Activated CD4-positive, alpha-beta T cell treated with anti-CD3 and anti-CD28 coated beads for 4 hours (primary cell): ENCODE data around the gene AEBP1.

Experiments
- DNase-seq, 2 donors: peaks; one replicate each; pipeline ENCODE4 v3.0.0-alpha.2; 2020

The AEBP1 gene

DNA sequence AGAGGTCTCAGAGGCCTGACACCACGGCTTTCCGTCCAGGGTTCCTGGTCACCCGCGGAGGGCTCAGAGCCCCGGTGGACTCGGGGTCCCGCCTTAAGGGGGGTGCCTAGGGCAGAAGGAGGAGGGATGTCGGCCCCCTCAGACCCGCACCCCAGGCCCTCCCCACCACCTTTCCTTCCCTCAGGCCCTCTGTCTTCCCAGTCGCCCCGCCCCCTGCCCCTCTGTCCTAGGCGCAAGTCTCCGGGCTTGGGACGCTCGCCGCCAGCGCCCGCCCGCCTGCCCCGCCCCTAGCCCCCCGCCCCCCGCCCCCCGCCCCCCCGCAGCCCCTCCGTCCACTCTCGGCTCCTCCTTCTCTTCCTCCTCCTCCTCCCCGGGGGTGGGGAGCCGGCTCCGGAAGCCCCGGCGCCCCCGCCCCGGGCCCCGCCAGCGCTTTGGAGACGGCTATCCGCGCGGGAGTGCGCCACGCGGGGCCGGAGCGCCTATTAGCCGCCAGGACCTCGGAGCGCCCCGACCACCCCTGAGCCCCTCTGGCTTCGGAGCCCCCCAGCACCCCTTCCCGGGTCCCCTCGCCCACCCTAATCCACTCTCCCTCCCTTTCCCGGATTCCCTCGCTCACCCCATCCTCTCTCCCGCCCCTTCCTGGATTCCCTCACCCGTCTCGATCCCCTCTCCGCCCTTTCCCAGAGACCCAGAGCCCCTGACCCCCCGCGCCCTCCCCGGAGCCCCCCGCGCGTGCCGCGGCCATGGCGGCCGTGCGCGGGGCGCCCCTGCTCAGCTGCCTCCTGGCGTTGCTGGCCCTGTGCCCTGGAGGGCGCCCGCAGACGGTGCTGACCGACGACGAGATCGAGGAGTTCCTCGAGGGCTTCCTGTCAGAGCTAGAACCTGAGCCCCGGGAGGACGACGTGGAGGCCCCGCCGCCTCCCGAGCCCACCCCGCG is at the start of gene AEBP1:
TSS of gene AEBP1 (plus strand) at position 423 of the 937 bp plus-strand sequence. CDS start at position 744, 321 bp downstream.
- DNase-seq = peak in 1 of 2 donors; percentile 46

DNA sequence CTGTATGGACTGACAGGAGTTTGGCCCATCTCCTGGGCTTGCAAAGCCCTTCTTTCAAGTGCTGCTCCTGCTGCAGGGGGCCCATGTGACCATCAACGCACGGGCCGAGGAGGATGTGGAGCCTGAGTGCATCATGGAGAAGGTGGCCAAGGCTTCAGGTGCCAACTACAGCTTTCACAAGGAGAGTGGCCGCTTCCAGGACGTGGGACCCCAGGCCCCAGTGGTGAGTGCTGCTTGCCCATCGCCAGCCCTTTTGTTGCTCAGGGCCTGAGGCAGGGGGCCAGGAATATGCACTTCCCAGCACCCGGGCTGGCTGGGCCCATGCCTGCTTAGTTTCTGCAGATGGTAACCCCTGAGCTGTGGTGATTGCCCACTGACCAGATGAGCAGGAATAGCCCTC is 47.5 kb upstream of the AEBP1 start:
- DNase-seq = no peak

DNA sequence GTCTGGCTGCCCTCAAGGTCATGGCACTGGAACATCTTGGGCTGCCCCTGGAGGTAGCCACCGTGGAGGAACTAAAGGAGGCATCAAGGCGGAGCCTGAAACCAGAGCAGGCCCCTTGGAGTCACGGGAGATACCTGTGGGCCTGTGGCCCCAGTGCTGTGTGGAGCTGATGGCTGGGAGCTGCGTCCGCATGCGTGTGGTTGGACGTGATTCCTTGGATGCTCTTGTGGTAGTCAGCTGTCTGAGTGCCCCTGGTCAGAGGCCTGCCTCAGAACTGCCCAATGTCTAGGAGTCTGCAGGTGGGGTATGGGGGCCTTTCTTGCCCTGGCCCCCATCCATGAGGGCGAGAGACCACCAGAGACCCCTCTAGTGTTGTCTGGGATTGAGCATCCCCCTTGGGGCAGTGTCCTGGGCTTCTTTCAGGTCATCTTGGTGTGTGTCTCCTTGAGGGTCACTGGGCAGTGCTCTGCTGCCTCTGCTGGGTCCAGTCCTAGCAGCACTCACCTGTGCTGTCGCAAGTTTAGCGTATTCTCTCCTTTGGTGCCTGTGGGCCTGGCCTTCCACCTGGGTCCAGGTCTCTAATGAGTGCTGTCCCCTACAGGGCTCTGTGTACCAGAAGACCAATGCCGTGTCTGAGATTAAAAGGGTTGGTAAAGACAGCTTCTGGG is 46.8 kb upstream of the AEBP1 start:
- DNase-seq = no peak

DNA sequence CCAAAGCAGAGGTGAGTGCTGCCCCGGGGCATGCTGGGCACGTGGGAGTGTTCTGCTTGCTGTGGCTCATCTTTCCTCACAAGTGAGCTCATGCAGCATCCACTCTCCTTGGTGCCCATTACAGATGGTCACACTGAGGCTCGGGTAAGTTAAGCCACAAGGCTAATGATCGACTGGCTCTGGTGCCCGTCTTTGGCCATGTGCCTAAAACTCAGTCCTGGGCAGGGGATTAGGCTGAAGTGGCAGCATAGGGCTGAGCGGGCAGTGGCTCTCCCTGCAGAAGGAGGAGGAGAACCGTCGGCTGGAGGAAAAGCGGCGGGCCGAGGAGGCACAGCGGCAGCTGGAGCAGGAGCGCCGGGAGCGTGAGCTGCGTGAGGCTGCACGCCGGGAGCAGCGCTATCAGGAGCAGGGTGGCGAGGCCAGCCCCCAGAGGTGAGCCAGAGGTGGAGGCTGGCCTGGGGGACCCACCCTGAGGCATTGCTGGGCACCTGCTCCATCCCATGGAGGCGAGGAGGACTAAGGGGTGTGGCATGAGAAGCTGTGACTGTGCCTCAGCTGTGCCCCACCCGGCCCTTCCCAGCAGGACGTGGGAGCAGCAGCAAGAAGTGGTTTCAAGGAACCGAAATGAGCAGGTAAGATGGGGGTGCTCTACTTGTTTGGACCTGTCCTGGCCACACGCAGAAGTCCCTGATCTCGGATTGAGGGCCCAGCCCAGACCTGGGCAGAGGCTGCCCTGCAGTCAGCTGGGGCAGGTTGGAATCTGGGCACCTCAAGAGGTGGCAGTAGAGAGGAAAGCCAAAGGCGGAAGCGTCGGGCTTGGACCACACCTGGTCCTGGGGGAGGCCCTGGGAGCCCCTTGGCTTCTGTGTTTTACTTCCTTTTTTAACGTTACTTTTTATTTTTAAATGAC is 46.0 kb upstream of the AEBP1 start:
- no peak for DNase-seq

DNA sequence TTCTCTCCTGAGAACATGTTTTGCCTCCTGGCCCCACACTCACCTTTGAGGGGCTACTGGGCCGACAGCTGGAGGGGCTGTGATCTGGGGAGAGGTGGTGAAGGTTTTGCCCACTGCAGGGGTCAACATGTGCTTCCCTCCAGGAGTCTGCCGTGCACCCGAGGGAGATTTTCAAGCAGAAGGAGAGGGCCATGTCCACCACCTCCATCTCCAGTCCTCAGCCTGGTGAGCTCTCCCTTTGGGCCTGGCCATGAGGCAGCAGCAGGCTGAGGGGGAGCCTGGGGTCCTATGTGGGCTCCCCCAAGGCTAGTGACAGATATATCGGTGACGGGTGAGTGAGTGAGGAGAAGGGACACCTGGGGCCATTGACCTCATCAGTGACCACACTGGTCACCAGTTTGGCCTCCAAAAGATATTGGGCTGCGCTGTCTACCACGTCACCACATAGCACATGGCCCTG is 45.4 kb upstream of the AEBP1 start:
- DNase-seq = no peak

- no peak for DNase-seq
These were observed 44.7 kb upstream of the AEBP1 start for GRCh38 chr7:44059219-44060090.

DNA sequence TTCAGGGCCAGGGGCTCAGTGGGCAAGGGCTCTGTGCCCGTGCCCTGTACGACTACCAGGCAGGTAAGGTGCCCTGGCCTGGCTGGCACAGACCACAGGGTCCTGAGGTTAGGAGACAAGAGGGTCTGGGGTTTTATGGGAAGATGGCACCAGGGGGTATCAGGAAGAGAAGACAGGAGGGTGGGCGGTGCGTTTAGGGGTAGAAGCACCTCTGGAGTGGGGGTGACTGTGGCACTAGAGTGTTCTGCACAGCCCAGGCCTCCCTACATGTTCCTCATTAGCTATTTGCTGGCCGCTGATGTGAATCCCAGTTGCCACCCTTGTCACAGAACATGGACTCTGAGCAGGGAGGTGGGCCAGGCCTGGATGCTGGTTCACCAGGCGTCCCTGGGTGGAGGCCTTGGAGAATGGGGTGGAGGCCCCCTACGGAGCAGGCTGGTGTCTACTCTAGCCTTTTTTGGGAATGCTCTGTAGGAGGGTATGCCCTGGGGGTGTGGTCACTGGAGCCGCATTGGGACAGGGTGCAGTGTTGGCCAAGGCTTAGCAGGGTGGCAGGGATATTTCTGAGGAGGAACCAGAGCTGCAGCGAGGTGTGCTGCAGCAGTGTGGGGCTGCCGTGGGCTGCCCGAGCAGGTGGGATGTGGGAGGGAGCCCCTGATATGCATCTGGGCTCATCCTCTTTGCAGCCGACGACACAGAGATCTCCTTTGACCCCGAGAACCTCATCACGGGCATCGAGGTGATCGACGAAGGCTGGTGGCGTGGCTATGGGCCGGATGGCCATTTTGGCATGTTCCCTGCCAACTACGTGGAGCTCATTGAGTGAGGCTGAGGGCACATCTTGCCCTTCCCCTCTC is 43.8 kb upstream of the AEBP1 start:
- DNase-seq = no peak

- DNase-seq = no peak
These were observed 43.0 kb upstream of the AEBP1 start for GRCh38 chr7:44060948-44061644.

DNA sequence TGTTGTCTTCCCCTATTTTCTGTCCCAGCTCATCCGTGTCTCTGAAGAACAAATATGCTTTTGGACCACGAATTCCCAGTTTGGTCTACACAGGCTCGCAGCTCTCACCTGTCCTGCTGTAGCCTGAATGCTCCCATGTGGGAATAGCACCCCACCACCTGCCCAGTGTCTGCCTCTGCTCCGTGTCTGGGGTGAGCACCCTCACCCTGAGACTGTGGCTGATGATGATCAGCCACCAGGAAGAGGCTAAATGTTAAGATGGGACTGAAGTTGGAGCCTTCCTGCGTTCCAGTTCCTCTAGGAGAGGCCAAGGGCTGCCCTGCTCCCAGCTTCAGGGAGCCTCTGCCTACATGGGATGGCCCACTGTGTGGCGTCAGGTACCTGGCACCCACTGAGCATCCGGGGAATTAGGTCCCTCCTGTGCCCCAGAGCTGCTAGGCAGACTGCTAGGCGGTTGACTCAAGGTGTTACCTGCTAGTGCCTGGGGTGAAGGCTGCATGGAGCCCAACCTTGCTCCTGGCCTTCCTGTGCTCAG is 42.4 kb upstream of the AEBP1 start:
- no peak for DNase-seq

GRCh38 chr7:44062180-44062902 is 41.8 kb upstream of the AEBP1 start:
- no peak for DNase-seq

DNA sequence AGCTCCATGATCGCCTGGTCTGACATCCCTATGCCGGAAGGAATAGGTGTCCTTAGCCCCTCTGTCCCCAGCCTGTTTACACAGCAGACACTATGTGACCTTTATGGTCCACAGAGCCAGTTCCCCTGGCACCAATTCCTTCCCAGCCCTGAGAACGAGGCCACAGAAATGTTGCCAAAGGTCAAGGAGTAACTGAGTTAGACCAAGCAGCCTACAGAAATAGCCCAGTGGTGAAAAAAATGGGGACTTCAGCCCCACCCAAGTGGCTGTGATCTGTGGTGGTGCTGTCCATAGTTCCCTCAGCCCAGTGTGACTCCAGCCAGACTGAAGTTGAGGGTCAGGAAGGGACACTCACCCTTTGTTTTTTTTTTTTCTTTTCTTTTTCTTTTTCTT is 41.2 kb upstream of the AEBP1 start:
- DNase-seq = no peak

DNA sequence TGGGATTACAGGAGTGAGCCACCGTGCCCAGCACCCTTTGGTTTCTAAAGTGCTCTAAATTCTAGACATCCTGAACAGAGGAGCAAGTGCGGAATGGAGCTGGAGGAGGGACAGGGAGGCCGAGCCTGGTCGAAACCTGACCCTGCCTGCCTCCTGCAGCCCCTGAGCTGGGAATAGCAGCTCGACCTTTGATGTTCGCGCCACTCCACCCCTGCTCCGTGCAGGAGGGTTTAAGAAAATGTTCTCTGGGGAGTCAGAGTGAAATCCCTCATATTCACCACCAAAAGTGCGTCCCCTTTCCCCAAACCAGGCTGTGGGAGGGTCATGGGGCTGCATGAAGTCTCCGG is 40.6 kb upstream of the AEBP1 start:
- no peak for DNase-seq

GRCh38 chr7:44063894-44064651 is 40.1 kb upstream of the AEBP1 start:
- DNase-seq = no peak

DNA sequence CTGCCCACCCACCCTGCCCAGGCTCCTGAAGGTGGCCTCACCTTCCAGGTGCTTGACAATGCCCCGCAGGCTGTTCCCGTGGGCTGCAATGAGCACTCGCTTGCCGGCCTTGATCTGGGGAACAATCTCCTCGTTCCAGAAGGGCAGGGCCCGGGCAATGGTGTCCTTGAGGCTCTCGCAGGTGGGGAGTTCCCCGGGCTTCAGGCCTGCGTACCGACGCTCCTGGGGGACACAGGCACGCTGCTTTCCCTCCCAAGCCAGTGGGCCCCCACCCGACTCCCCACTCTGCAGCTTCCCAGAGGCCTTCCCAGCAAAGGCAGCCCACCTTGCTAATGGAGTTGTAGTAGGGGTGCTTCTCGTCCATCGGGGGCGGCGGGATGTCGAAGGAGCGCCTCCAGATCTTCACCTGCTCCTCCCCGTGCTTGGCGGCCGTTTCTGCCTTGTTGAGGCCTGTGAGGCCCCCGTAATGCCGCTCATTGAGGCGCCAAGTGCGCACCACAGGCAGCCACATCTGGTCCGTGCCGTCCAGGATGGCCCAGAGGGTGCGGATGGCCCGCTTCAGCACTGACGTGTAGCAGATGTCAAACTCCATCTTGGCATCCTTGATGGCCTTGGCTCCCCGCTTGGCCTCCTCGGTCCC is 39.2 kb upstream of the AEBP1 start:
- DNase-seq = no peak

- DNase-seq = no peak
These were observed 38.6 kb upstream of the AEBP1 start, which contains the start of gene PGAM2 for GRCh38 chr7:44065431-44066110. Gene PGAM2, minus strand, starts transcription at chr7:44065567. Its CDS starts 38 bp downstream, at chr7:44065529.

- DNase-seq = no peak
These were observed 38.1 kb upstream of the AEBP1 start for GRCh38 chr7:44066111-44066460.

DNA sequence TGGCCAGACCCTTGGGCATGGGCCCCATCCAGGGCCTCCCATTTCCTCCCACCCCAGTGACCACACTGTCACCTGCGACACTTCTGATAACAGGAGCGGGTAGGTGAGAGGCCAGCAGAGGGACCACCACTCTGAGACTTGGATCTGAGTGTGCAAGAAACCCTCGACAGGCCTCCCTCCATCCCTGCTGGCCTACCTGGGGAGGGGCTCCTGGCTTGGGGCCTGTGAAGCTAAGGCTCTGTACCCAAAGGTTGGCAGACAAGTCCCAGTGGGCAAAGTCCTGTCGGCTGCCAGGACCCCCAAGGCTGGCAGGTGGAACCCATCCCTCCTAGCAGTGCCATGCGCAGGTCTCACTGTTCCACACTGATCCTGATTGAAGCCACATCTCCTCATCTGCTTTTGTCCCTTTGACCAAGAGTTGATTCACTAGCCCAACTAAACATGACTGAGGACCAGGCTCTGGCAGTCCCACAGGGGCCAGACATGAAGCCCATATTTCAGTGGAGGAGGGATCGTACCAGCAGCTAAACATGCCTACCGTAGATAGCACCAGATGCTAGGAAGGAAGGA is 37.6 kb upstream of the AEBP1 start:
- no peak for DNase-seq
